Neural progenitor cell (in vitro differentiated cells): Measurements from ENCODE around the gene TMEM154. TPM values are rescaled to one million over a fixed set of nuclear protein-coding genes. Genes with fewer than 3 reads are reported as not detected.
"Not testable (repeated sequence)": the region's sequence is repeated elsewhere in the genome, so short reads cannot be mapped to it uniquely, and the experiment has no call there.

Source experiments
- DNase-seq: peaks from one replicate; pipeline ENCODE4 v3.0.0-alpha.2; 2016; ENCODE audit warnings: low spot score
- H2AFZ ChIP-seq: fragments of 200-600 bp; sonication (generic); replicated peaks from 2 replicates; pipeline ENCODE4 v1.6.1; 2016; ENCODE audit warnings: antibody characterized with exemption
- H3F3A ChIP-seq: fragments of 200-600 bp; sonication (generic); 2 replicates; pipeline ENCODE4 v1.6.1; 2016; ENCODE audit warnings: antibody characterized with exemption, low read depth
- H3K27ac ChIP-seq: fragments of 200-600 bp; sonication (generic); 2 replicates; pipeline ENCODE4 v1.5.1; 2016; ENCODE audit warnings: mild to moderate bottlenecking
- H3K27me3 ChIP-seq: fragments of 200-600 bp; sonication (generic); 2 replicates; pipeline ENCODE4 v1.6.1; 2016; ENCODE audit warnings: mild to moderate bottlenecking, moderate library complexity
- H3K36me3 ChIP-seq: fragments of 200-600 bp; sonication (generic); 2 replicates; pipeline ENCODE4 v1.5.1; 2016
- H3K4me1 ChIP-seq: fragments of 200-600 bp; sonication (generic); 2 replicates; pipeline ENCODE4 v1.6.1; 2016; ENCODE audit warnings: mixed run types
- H3K4me2 ChIP-seq: fragments of 200-600 bp; sonication (generic); 2 replicates; pipeline ENCODE4 v1.6.1; 2016
- H3K4me3 ChIP-seq: fragments of 200-600 bp; sonication (generic); 2 replicates; pipeline ENCODE4 v1.5.1; 2016
- H3K79me2 ChIP-seq: fragments of 200-600 bp; sonication (generic); 2 replicates; pipeline ENCODE4 v1.6.1; 2016; ENCODE audit warnings: low read depth
- H3K9ac ChIP-seq: fragments of 200-600 bp; sonication (generic); 2 replicates; pipeline ENCODE4 v1.6.1; 2016
- H3K9me3 ChIP-seq: fragments of 200-600 bp; sonication (generic); 2 replicates; pipeline ENCODE4 v1.5.1; 2016; ENCODE audit warnings: low read depth
- H4K20me1 ChIP-seq: fragments of 200-600 bp; sonication (generic); 2 replicates; pipeline ENCODE4 v1.6.1; 2016; ENCODE audit warnings: low read depth
- H3K27ac Mint-ChIP-seq: 3 replicates; pipeline ENCODE4 v1.8.0; 2021; ENCODE audit warnings: mixed read lengths
- H3K27me3 Mint-ChIP-seq: 2 replicates; pipeline ENCODE4 v1.8.0; 2022; ENCODE audit warnings: low read depth, mild to moderate bottlenecking, inconsistent platforms, moderate library complexity, mixed read lengths; ENCODE audit not compliant: insufficient read depth
- H3K36me3 Mint-ChIP-seq: 3 replicates; pipeline ENCODE4 v1.8.0; 2021; ENCODE audit warnings: mixed read lengths
- H3K4me1 Mint-ChIP-seq: 3 replicates; pipeline ENCODE4 v1.8.0; 2021; ENCODE audit warnings: mixed read lengths
- H3K4me3 Mint-ChIP-seq: 3 replicates; pipeline ENCODE4 v1.8.0; 2021; ENCODE audit warnings: mild to moderate bottlenecking, moderate library complexity, mixed read lengths
- H3K9me3 Mint-ChIP-seq: 3 replicates; pipeline ENCODE4 v1.8.0; 2020; ENCODE audit warnings: mixed read lengths
- EZH2 ChIP-seq: fragments of 200-600 bp; sonication (generic); IDR thresholded peaks from 2 replicates; pipeline ENCODE4 v1.6.1; 2017; ENCODE audit warnings: antibody characterized with exemption, mild to moderate bottlenecking, moderate library complexity
- EZH2phosphoT487 ChIP-seq: fragments of 200-600 bp; sonication (generic); IDR thresholded peaks from 2 replicates; pipeline ENCODE4 v1.6.1; 2017; ENCODE audit warnings: antibody characterized with exemption
- total RNA-seq: library from RNA; depleted of rRNA; stranded (reverse); fragments of >200 nt; gene quantifications from 2 replicates; pipeline ENCODE4 v1.2.3, GENCODE V29; 2015; ENCODE audit warnings: low replicate concordance
- TF ChIP-seq, protein P1 (sequence below): fragments of 200-600 bp; sonication (generic); IDR thresholded peaks from 2 replicates; pipeline ENCODE4 v1.5.1; 2017; ENCODE audit warnings: antibody characterized with exemption, mild to moderate bottlenecking

TMEM154 gene
- total RNA-seq, 1 donor from 2014 or later = 3.0 TPM

DNA sequence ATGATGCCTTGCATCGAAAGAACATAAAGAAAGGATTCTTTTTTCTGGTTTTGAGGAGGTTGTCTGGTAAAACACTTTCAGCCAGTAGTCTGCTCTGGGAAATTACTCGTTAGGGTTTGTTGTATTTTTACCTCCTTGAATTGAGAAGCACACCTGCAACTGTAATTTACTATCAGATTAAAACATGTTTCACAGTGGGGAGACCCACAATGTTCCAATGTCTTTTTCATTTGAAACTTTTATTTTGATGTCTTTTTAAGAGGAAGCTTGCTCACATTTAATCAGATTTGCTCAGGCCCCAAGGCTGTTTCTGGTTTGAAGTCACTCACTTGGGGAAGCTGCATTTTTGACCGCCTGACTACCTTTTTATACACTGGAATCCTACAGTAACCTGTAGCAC lies 12.0 kb downstream of the TMEM154 start:
- no peak for TF ChIP-seq EZH2phosphoT487
- TF ChIP-seq EZH2 = no peak
- TF ChIP-seq, protein P1, sequence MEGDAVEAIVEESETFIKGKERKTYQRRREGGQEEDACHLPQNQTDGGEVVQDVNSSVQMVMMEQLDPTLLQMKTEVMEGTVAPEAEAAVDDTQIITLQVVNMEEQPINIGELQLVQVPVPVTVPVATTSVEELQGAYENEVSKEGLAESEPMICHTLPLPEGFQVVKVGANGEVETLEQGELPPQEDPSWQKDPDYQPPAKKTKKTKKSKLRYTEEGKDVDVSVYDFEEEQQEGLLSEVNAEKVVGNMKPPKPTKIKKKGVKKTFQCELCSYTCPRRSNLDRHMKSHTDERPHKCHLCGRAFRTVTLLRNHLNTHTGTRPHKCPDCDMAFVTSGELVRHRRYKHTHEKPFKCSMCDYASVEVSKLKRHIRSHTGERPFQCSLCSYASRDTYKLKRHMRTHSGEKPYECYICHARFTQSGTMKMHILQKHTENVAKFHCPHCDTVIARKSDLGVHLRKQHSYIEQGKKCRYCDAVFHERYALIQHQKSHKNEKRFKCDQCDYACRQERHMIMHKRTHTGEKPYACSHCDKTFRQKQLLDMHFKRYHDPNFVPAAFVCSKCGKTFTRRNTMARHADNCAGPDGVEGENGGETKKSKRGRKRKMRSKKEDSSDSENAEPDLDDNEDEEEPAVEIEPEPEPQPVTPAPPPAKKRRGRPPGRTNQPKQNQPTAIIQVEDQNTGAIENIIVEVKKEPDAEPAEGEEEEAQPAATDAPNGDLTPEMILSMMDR = no peak
- H3K27me3 Mint-ChIP-seq = no peaks in the 10 kb centered on the region

DNA sequence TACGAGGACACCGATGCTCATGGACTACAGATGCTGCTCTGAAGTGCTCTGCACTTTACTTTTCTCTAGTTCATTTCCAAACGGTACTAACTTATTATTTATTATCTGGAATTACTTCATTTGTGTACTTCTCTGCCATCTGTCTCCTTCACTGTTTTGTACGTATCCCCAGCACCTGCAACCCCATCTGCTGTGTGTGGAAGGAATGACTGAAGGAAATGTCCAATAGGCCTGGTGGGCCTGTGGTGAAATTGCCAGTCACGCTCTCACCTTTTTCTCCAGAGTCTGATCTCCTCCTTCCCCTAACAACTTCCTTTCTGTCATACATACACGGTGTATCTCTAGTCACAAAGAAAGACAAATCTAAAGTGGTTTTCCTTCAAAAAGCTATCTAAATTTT lies 12.9 kb downstream of the TMEM154 start:
- no peaks in the 10 kb centered on the region for H3K4me1 ChIP-seq
- Mint-ChIP-seq H3K4me3 (no peak overlapping the region), H3K27ac (no peak overlapping the region), H3K36me3 (no peaks in the 10 kb centered on the region), H3K4me1 (no peaks in the 10 kb centered on the region), H3K27me3 (no peaks in the 10 kb centered on the region), H3K9me3 (no peaks in the 10 kb centered on the region)
- H3K27ac ChIP-seq = no peak overlapping the region
- DNase-seq = no peak
- H3K9me3 ChIP-seq = no peaks in the 10 kb centered on the region
- H3K27me3 ChIP-seq = no peaks in the 10 kb centered on the region
- H3K4me2 ChIP-seq = no peak overlapping the region
- TF ChIP-seq EZH2 (no peak), EZH2phosphoT487 (no peak)
- TF ChIP-seq, protein P1 = no peak
- no peak overlapping the region for H2AFZ ChIP-seq
- no peaks in the 10 kb centered on the region for H3K36me3 ChIP-seq
- H3K4me3 ChIP-seq = no peak overlapping the region
- H4K20me1 ChIP-seq = no peaks in the 10 kb centered on the region
- no peaks in the 10 kb centered on the region for H3F3A ChIP-seq
- no peak overlapping the region for H3K9ac ChIP-seq
- H3K79me2 ChIP-seq = no peaks in the 10 kb centered on the region

More for the DNA sequence above, 12.0 kb downstream of the TMEM154 start:
- DNase-seq = no peak
- Histone ChIP-seq H3K9me3 (no peaks in the 10 kb centered on the region), H3K27ac (no peak overlapping the region), H3K79me2 (no peaks in the 10 kb centered on the region), H3K4me1 (no peaks in the 10 kb centered on the region), H3K9ac (no peak overlapping the region), H3K4me3 (no peak overlapping the region), H2AFZ (no peak overlapping the region), H3F3A (no peaks in the 10 kb centered on the region), H3K4me2 (no peak overlapping the region), H3K36me3 (no peaks in the 10 kb centered on the region), H4K20me1 (no peaks in the 10 kb centered on the region), H3K27me3 (no peaks in the 10 kb centered on the region)
- Mint-ChIP-seq H3K4me3 (no peak overlapping the region), H3K27ac (no peak overlapping the region), H3K4me1 (no peaks in the 10 kb centered on the region), H3K9me3 (no peaks in the 10 kb centered on the region), H3K36me3 (no peaks in the 10 kb centered on the region)

DNA sequence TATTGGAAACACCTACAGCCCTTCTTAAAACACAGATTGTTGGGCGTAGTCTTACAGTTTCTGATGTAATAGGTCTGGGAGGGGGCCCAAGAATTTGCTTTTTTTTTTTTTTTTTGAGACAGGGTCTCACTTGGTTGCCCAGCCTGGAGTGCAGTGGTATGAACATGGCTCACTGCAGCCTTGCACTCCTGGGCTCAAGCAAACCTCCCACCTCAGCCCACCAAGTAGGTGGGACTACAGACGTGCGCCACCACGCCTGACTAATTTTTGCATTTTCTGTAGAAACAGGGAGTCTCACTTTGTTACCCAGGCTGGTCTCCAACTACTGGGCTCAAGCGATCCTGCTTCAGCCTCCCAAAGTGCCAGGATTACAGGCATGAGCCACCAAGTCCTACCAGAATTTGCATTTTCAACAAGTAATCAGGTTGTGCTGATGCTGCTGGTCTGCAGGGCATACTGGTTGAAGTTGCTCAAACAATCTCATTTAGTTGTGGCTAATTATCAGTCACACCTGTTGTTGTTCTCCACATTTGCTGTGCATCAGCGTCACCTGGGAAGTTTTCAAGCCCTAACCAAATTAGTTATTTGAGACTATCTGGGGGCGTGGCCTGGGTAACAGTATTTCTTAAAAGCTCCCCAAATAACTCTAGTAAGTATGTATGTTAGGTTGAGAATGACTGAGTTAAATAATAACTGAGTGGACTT lies 14.0 kb downstream of the TMEM154 start:
- Mint-ChIP-seq H3K36me3 (no peaks in the 10 kb centered on the region), H3K4me3 (no peak overlapping the region), H3K27ac (no peak overlapping the region), H3K27me3 (no peaks in the 10 kb centered on the region), H3K9me3 (no peaks in the 10 kb centered on the region), H3K4me1 (no peaks in the 10 kb centered on the region)
- no peak overlapping the region for H3K4me3 ChIP-seq
- DNase-seq = no peak
- no peak for TF ChIP-seq EZH2
- no peak for TF ChIP-seq EZH2phosphoT487
- TF ChIP-seq, protein P1 = no peak
- no peak overlapping the region for H3K9ac ChIP-seq
- no peaks in the 10 kb centered on the region for H4K20me1 ChIP-seq
- H3K27ac ChIP-seq = no peak overlapping the region
- H3K9me3 ChIP-seq = no peaks in the 10 kb centered on the region
- no peaks in the 10 kb centered on the region for H3K79me2 ChIP-seq
- H3K36me3 ChIP-seq = no peaks in the 10 kb centered on the region
- no peaks in the 10 kb centered on the region for H3F3A ChIP-seq
- no peaks in the 10 kb centered on the region for H3K27me3 ChIP-seq
- H3K4me1 ChIP-seq = no peaks in the 10 kb centered on the region
- no peak overlapping the region for H2AFZ ChIP-seq
- H3K4me2 ChIP-seq = no peak overlapping the region

DNA sequence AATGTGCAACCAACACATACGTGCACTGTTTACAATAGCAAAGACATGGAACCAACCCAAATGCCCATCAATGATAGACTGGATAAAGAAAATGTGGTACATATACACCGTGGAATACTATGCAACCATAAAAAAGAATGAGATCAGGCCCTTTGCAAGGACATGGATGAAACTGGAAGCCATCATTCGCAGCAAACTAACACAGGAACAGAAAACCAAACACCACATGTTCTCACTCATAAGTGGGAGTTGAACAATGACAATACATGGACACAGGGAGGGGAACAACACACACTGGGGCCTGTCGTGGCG lies 15.8 kb downstream of the TMEM154 start:
- H3K4me3 Mint-ChIP-seq = not testable (repeated sequence)

More for the DNA sequence above, 15.8 kb downstream of the TMEM154 start:
- not testable (repeated sequence) for H3K9me3 ChIP-seq, H3K9ac ChIP-seq, H3K79me2 ChIP-seq, H2AFZ ChIP-seq, H3K4me3 ChIP-seq, H3K4me2 ChIP-seq, H3F3A ChIP-seq, H3K36me3 Mint-ChIP-seq, H3K4me1 ChIP-seq, H3K4me1 Mint-ChIP-seq, H3K9me3 Mint-ChIP-seq, H4K20me1 ChIP-seq, H3K27ac Mint-ChIP-seq, H3K27ac ChIP-seq, H3K36me3 ChIP-seq, H3K27me3 Mint-ChIP-seq, DNase-seq, H3K27me3 ChIP-seq
